Heart left ventricle (tissue), 13 donors: ENCODE data around the gene WIPF2.

Experiments
- CTCF ChIP-seq, 12 donors: fragments of 200-600 bp; sonication (generic) in 4 of 12; IDR thresholded peaks; one replicate each; pipeline versions ENCODE4 v1.5.0 to v1.8.0; 2018 to 2022; ENCODE audit warnings: antibody characterized with exemption in 12 of 12, mild to moderate bottlenecking in 5 of 12
- POLR2A ChIP-seq, 2 donors: fragments of 450-650 bp; IDR thresholded peaks; one replicate each; pipeline ENCODE4 v1.6.1; 2017; ENCODE audit warnings: antibody characterized with exemption in 2 of 2, mild to moderate bottlenecking in 2 of 2, moderate library complexity in 2 of 2
- donor health status: ischemic (EF 13 %, LVEDD 7.1; RV severe dilation, severe dysfunction).
- donor health status: DM: no; HTN: yes; CAD: no.
- donor health status: DM: no; HTN: no; CAD: no.
- donor health status: ischemic (EF 25% LVEDD 6.9; RV normal size, moderate dysfunction).
- donor health status: ischemic (EF 25% LVEDD 5.7; RV mildly dilated, moderate dysfunction).
- donor health status: ischemic (EF 35%, LVEDD 5.7; RV mildly dilated, moderate dysfunction).
- donor health status: nonischemic (EF 11% LVEDD 7.7; RV severe dilation, severe dysfunction).
- donor health status: DM: yes; HTN: yes; CAD: no.
- donor health status: PGD.
- donor health status: ischemic (EF 29% LVEDD 5.4; RV normal size, mild dysfunction).
- donor health status: nonischemic (EF 23%, LVEDD 6.1; RV moderate dilation, normal function).

- TF ChIP-seq CTCF (IDR thresholded peaks at IDR 0.05) (no peak), POLR2A (IDR thresholded peaks at IDR 0.05) (no peak)
Measured at GRCh38 chr17:40253565-40253964, 34.5 kb downstream of the WIPF2 start.
